Mesendoderm (in vitro differentiated cells): ENCODE measurements around the gene WNT3A.

Source experiments
- DNase-seq: peaks from one replicate; pipeline ENCODE4 v3.0.0; 2013
- H2AK5ac ChIP-seq: 2 replicates; pipeline ENCODE4 v1.6.1; 2013; ENCODE audit warnings: low read length, inconsistent platforms
- H2BK120ac ChIP-seq: 2 replicates; pipeline ENCODE4 v1.6.1; 2013; ENCODE audit warnings: low read depth, mild to moderate bottlenecking, low read length, moderate library complexity, mixed read lengths
- H2BK15ac ChIP-seq: replicated peaks from 2 replicates; pipeline ENCODE4 v1.6.1; 2013; ENCODE audit warnings: low read depth, mild to moderate bottlenecking, moderate library complexity
- H2BK5ac ChIP-seq: 2 replicates; pipeline ENCODE4 v1.6.1; 2013; ENCODE audit warnings: low read length, inconsistent platforms
- H3K18ac ChIP-seq: 2 replicates; pipeline ENCODE4 v1.6.1; 2013; ENCODE audit warnings: mild to moderate bottlenecking, low read length, mixed read lengths
- H3K23ac ChIP-seq: one replicate; pipeline ENCODE4 v1.6.1; 2013; ENCODE audit warnings: low read length
- H3K27ac ChIP-seq: 2 replicates; pipeline ENCODE4 v1.5.1; 2013; ENCODE audit warnings: low read depth, mild to moderate bottlenecking, inconsistent platforms, low read length, moderate library complexity
- H3K27me3 ChIP-seq: 2 replicates; pipeline ENCODE4 v1.6.1; 2013; ENCODE audit warnings: low read length, control low read depth, mild to moderate bottlenecking, inconsistent platforms; ENCODE audit not compliant: insufficient read depth, poor library complexity
- H3K36me3 ChIP-seq: 2 replicates; pipeline ENCODE4 v1.6.1; 2013; ENCODE audit warnings: low read length, inconsistent platforms; ENCODE audit not compliant: control insufficient read depth, insufficient read depth
- H3K4ac ChIP-seq: one replicate; pipeline ENCODE4 v1.6.1; 2013; ENCODE audit warnings: low read depth, mild to moderate bottlenecking, low read length, moderate library complexity
- H3K4me1 ChIP-seq: 2 replicates; pipeline ENCODE4 v1.6.1; 2013; ENCODE audit warnings: low read depth, low read length, inconsistent platforms; ENCODE audit not compliant: control insufficient read depth
- H3K4me2 ChIP-seq: 2 replicates; pipeline ENCODE4 v1.6.1; 2013; ENCODE audit warnings: low read length
- H3K4me3 ChIP-seq: 2 replicates; pipeline ENCODE4 v1.5.1; 2013; ENCODE audit warnings: mild to moderate bottlenecking, low read length
- H3K56ac ChIP-seq: one replicate; pipeline ENCODE4 v1.6.1; 2013; ENCODE audit warnings: low read length
- H3K79me1 ChIP-seq: 2 replicates; pipeline ENCODE4 v1.6.1; 2013; ENCODE audit warnings: low read length, inconsistent platforms
- H3K79me2 ChIP-seq: 2 replicates; pipeline ENCODE4 v1.6.1; 2013; ENCODE audit warnings: mild to moderate bottlenecking, low read length; ENCODE audit not compliant: control insufficient read depth, insufficient read depth
- H3K9ac ChIP-seq: 2 replicates; pipeline ENCODE4 v1.6.1; 2013; ENCODE audit warnings: low read length, inconsistent platforms
- H4K5ac ChIP-seq: one replicate; pipeline ENCODE4 v1.6.1; 2013; ENCODE audit warnings: low read length
- H4K8ac ChIP-seq: one replicate; pipeline ENCODE4 v1.6.1; 2013; ENCODE audit warnings: low read depth, mild to moderate bottlenecking, control low read depth, low read length, moderate library complexity
- WGBS: extraction: QIAGEN DNeasy Blood & Tissue Kit; methylation state at CpG from one replicate; pipeline ENCODE4 v1.1.7; 2013; ENCODE audit warnings: low lambda C conversion rate, missing lambda C conversion rate; ENCODE audit not compliant: insufficient coverage; ENCODE audit errors: extremely low coverage; 5-methylcytosine and 5-hydroxymethylcytosine counted together

Gene WNT3A

GRCh38 chr1:228101994-228102790 lies 95.4 kb downstream of the WNT3A start:
- Histone ChIP-seq H3K27ac (no peak overlapping the region), H3K79me1 (peaks cover 5% of the 10 kb centered on the region), H3K4ac (no peak overlapping the region), H3K27me3 (no peaks in the 10 kb centered on the region), H3K23ac (no peak overlapping the region), H2BK15ac (no peak overlapping the region), H3K56ac (peak overlapping the region; percentile 83), H3K9ac (peak overlapping the region; percentile 88), H2BK120ac (no peak overlapping the region), H3K4me3 (peak overlapping the region; percentile 67), H2AK5ac (no peak overlapping the region), H4K8ac (no peak overlapping the region), H3K18ac (peak overlapping the region; percentile 24), H3K36me3 (peaks cover 3% of the 10 kb centered on the region), H2BK5ac (no peak overlapping the region), H4K5ac (no peak overlapping the region), H3K4me2 (peak overlapping the region; percentile 67), H3K79me2 (peaks cover 3% of the 10 kb centered on the region), H3K4me1 (peaks cover 1% of the 10 kb centered on the region)
- WGBS: no CpG with 5 or more reads among the region's 73 CpGs
- peak; percentile 64 for DNase-seq

GRCh38 chr1:228102791-228103620 lies 96.2 kb downstream of the WNT3A start, which contains the start of gene C1orf35:
C1orf35 (minus strand) TSS chr1:228103325; CDS start chr1:228103227, 98 bp downstream.
- Histone ChIP-seq H3K56ac (peak within 1 kb of the TSS; percentile 83), H2BK120ac (no peak within 1 kb of the TSS), H3K27me3 (no peaks in the 10 kb centered on the region), H3K27ac (no peak within 1 kb of the TSS), H3K4me3 (peak within 1 kb of the TSS; percentile 67), H2BK15ac (no peak within 1 kb of the TSS), H3K23ac (no peak within 1 kb of the TSS), H3K9ac (peak within 1 kb of the TSS; percentile 88), H3K36me3 (peaks cover 2% of the 10 kb centered on the region), H4K8ac (no peak within 1 kb of the TSS), H3K79me2 (no peaks in the 10 kb centered on the region), H3K18ac (peak within 1 kb of the TSS; percentile 24), H2BK5ac (no peak within 1 kb of the TSS), H3K4me2 (peak within 1 kb of the TSS; percentile 67), H2AK5ac (peak within 1 kb of the TSS; percentile 38), H3K4ac (no peak within 1 kb of the TSS), H4K5ac (no peak within 1 kb of the TSS), H3K79me1 (peaks cover 3% of the 10 kb centered on the region), H3K4me1 (peaks cover 1% of the 10 kb centered on the region)
- WGBS: no CpG with 5 or more reads among the region's 104 CpGs
- peak; percentile 97 for DNase-seq

- no peaks in the 10 kb centered on the region for H3K36me3 ChIP-seq
- H2BK15ac ChIP-seq: no peak overlapping the region
- DNase-seq: no peak
- no peak overlapping the region for H3K18ac ChIP-seq
- no peak overlapping the region for H3K9ac ChIP-seq
- peaks cover 11% of the 10 kb centered on the region for H3K79me1 ChIP-seq
- H4K8ac ChIP-seq: no peak overlapping the region
- H3K4me3 ChIP-seq: no peak overlapping the region
- H3K4ac ChIP-seq: no peak overlapping the region
- H3K27me3 ChIP-seq: no peaks in the 10 kb centered on the region
- no peak overlapping the region for H4K5ac ChIP-seq
- no peak overlapping the region for H2BK120ac ChIP-seq
- WGBS: no CpG with 5 or more reads among the region's 7 CpGs
- no peak overlapping the region for H3K4me2 ChIP-seq
- H3K23ac ChIP-seq: no peak overlapping the region
- peaks cover 4% of the 10 kb centered on the region for H3K4me1 ChIP-seq
- H2AK5ac ChIP-seq: no peak overlapping the region
- no peak overlapping the region for H3K27ac ChIP-seq
- H3K79me2 ChIP-seq: peaks cover 10% of the 10 kb centered on the region
- H2BK5ac ChIP-seq: no peak overlapping the region
- no peak overlapping the region for H3K56ac ChIP-seq
Measured at GRCh38 chr1:228104526-228105269, 97.9 kb downstream of the WNT3A start.

- Histone ChIP-seq H3K4me2 (no peak overlapping the region), H3K27ac (no peak overlapping the region), H3K27me3 (no peaks in the 10 kb centered on the region), H3K79me1 (peaks cover 11% of the 10 kb centered on the region), H3K79me2 (peaks cover 10% of the 10 kb centered on the region), H3K23ac (no peak overlapping the region), H2AK5ac (no peak overlapping the region), H3K18ac (no peak overlapping the region), H4K5ac (no peak overlapping the region), H3K4me3 (no peak overlapping the region), H2BK15ac (no peak overlapping the region), H3K36me3 (no peaks in the 10 kb centered on the region), H3K9ac (no peak overlapping the region), H4K8ac (no peak overlapping the region), H3K56ac (no peak overlapping the region), H3K4me1 (peaks cover 4% of the 10 kb centered on the region), H3K4ac (no peak overlapping the region), H2BK5ac (no peak overlapping the region), H2BK120ac (no peak overlapping the region)
- DNase-seq: no peak
- no CpG with 5 or more reads among the region's 9 CpGs for WGBS
Measured at GRCh38 chr1:228105270-228105995, 98.6 kb downstream of the WNT3A start.
